Esophagus squamous epithelium (tissue), 4 donors: ENCODE measurements around the gene PDIA2.

Experiments
- CTCF ChIP-seq, 6 experiments: fragments of 450-650 bp in 4 of 6; fragments of 200-600 bp in 2 of 6; sonication (generic) in 2 of 6; IDR thresholded peaks; one replicate each; pipeline ENCODE4 v1.5.1; 2016 to 2019; ENCODE audit warnings: antibody characterized with exemption in 6 of 6, mild to moderate bottlenecking in 4 of 6, moderate library complexity in 4 of 6
- POLR2A ChIP-seq, 4 donors: fragments of 450-650 bp; IDR thresholded peaks; one replicate each; pipeline ENCODE4 v1.6.1; 2017; ENCODE audit warnings: antibody characterized with exemption in 4 of 4, mild to moderate bottlenecking in 4 of 4, moderate library complexity in 3 of 4

GRCh38 chr16:301235-301634 lies 18.3 kb downstream of the PDIA2 start:
- no peak for TF ChIP-seq CTCF (IDR thresholded peaks at IDR 0.05)
- TF ChIP-seq POLR2A (IDR thresholded peaks at IDR 0.05): no peak
